Mesenchymal stem cell (in vitro differentiated cells and primary cell): ENCODE measurements around the gene HOXA3.

Experiments
- DNase-seq: peaks from one replicate; pipeline ENCODE4 v3.0.0-alpha.2; 2013
- H2AFZ ChIP-seq: one replicate; pipeline ENCODE4 v1.6.1; 2013; ENCODE audit warnings: low read depth, mild to moderate bottlenecking, control low read depth, inconsistent platforms, low read length, moderate library complexity
- H2AK5ac ChIP-seq: 2 replicates; pipeline ENCODE4 v1.6.1; 2013; ENCODE audit warnings: low read length, moderate library complexity, mild to moderate bottlenecking, inconsistent platforms; ENCODE audit not compliant: severe bottlenecking
- H2BK120ac ChIP-seq: one replicate; pipeline ENCODE4 v1.6.1; 2013; ENCODE audit warnings: low read depth, mild to moderate bottlenecking, inconsistent platforms, low read length, moderate library complexity
- H2BK12ac ChIP-seq, 2 experiments: one replicate each; pipeline ENCODE4 v1.6.1; 2013; ENCODE audit warnings: inconsistent platforms in 2 of 2, low read length in 2 of 2, mild to moderate bottlenecking in 2 of 2, moderate library complexity in 2 of 2, control low read depth in 1 of 2
- H2BK15ac ChIP-seq: one replicate; pipeline ENCODE4 v1.6.1; 2013; ENCODE audit warnings: mild to moderate bottlenecking, low read depth, inconsistent platforms; ENCODE audit not compliant: poor library complexity, severe bottlenecking
- H2BK5ac ChIP-seq: 2 replicates; pipeline ENCODE4 v1.6.1; 2013; ENCODE audit warnings: low read depth, mild to moderate bottlenecking, low read length, control low read depth, inconsistent platforms; ENCODE audit not compliant: poor library complexity, severe bottlenecking
- H3K14ac ChIP-seq, 2 experiments: one replicate each; pipeline ENCODE4 v1.6.1; 2013; ENCODE audit warnings: inconsistent platforms in 2 of 2, low read length in 2 of 2, control low read depth in 1 of 2, mild to moderate bottlenecking in 1 of 2, moderate library complexity in 1 of 2
- H3K18ac ChIP-seq, 2 experiments: one replicate each; pipeline ENCODE4 v1.6.1; 2013; ENCODE audit warnings: inconsistent platforms in 2 of 2, low read length in 2 of 2, control low read depth in 1 of 2, low read depth in 1 of 2, mild to moderate bottlenecking in 1 of 2
- H3K23ac ChIP-seq, 2 experiments: one replicate each; pipeline ENCODE4 v1.6.1; 2013; ENCODE audit warnings: inconsistent platforms in 2 of 2, low read length in 2 of 2, mild to moderate bottlenecking in 2 of 2, moderate library complexity in 2 of 2, control low read depth in 1 of 2
- H3K27ac ChIP-seq: 2 replicates; pipeline ENCODE4 v1.5.1; 2013; ENCODE audit warnings: mild to moderate bottlenecking, moderate library complexity, low read length, control low read depth, inconsistent platforms; ENCODE audit not compliant: poor library complexity, severe bottlenecking
- H3K27me3 ChIP-seq, 2 experiments: 2 replicates each; pipeline versions ENCODE4 v1.6.1 to v1.7.0; 2013; ENCODE audit warnings: low read length in 2 of 2, mild to moderate bottlenecking in 2 of 2, moderate library complexity in 2 of 2, control low read depth in 1 of 2, inconsistent platforms in 1 of 2; ENCODE audit not compliant: control insufficient read depth in 1 of 2, insufficient read depth in 1 of 2
- H3K36me3 ChIP-seq, 2 experiments: 2 replicates each; pipeline versions ENCODE4 v1.6.1 to v1.7.0; 2013; ENCODE audit warnings: low read length in 2 of 2, control low read depth in 1 of 2, inconsistent platforms in 1 of 2, low read depth in 1 of 2, mild to moderate bottlenecking in 1 of 2; ENCODE audit not compliant: insufficient read depth in 2 of 2, control insufficient read depth in 1 of 2
- H3K4ac ChIP-seq, 2 experiments: one replicate each; pipeline ENCODE4 v1.6.1; 2013; ENCODE audit warnings: inconsistent platforms in 2 of 2, low read length in 2 of 2, mild to moderate bottlenecking in 2 of 2, moderate library complexity in 2 of 2, control low read depth in 1 of 2, low read depth in 1 of 2
- H3K4me1 ChIP-seq: 2 replicates; pipeline ENCODE4 v1.6.1; 2013; ENCODE audit warnings: low read depth, low read length, control low read depth; ENCODE audit not compliant: control insufficient read depth, insufficient read depth
- H3K4me2 ChIP-seq: 2 replicates; pipeline ENCODE4 v1.6.1; 2013; ENCODE audit warnings: low read length, mild to moderate bottlenecking, inconsistent platforms; ENCODE audit not compliant: poor library complexity, severe bottlenecking
- H3K4me3 ChIP-seq, 2 experiments: 2 replicates each; pipeline versions ENCODE4 v1.5.1 to v1.7.0; 2013; ENCODE audit warnings: low read length in 2 of 2, mild to moderate bottlenecking in 2 of 2, control low read depth in 1 of 2, low read depth in 1 of 2; ENCODE audit not compliant: insufficient read depth in 1 of 2
- H3K79me1 ChIP-seq: replicated peaks from 2 replicates; pipeline ENCODE4 v1.6.1; 2013; ENCODE audit warnings: mild to moderate bottlenecking, control low read depth, low read length, inconsistent platforms; ENCODE audit not compliant: poor library complexity, severe bottlenecking
- H3K9ac ChIP-seq: 2 replicates; pipeline ENCODE4 v1.7.0; 2013; ENCODE audit warnings: mild to moderate bottlenecking, low read length, moderate library complexity
- H3K9me3 ChIP-seq: 2 replicates; pipeline ENCODE4 v1.7.0; 2013; ENCODE audit warnings: mild to moderate bottlenecking, low read length; ENCODE audit not compliant: control insufficient read depth
- H4K8ac ChIP-seq: one replicate; pipeline ENCODE4 v1.6.1; 2013; ENCODE audit warnings: inconsistent platforms, mild to moderate bottlenecking, low read length, moderate library complexity
- H4K91ac ChIP-seq: one replicate; pipeline ENCODE4 v1.6.1; 2013; ENCODE audit warnings: mild to moderate bottlenecking, low read length, inconsistent platforms
- WGBS: methylation state at CpG from one replicate; pipeline ENCODE4 v1.1.7; 2013; ENCODE audit warnings: mixed read lengths; 5-methylcytosine and 5-hydroxymethylcytosine counted together

HOXA3 gene

DNA sequence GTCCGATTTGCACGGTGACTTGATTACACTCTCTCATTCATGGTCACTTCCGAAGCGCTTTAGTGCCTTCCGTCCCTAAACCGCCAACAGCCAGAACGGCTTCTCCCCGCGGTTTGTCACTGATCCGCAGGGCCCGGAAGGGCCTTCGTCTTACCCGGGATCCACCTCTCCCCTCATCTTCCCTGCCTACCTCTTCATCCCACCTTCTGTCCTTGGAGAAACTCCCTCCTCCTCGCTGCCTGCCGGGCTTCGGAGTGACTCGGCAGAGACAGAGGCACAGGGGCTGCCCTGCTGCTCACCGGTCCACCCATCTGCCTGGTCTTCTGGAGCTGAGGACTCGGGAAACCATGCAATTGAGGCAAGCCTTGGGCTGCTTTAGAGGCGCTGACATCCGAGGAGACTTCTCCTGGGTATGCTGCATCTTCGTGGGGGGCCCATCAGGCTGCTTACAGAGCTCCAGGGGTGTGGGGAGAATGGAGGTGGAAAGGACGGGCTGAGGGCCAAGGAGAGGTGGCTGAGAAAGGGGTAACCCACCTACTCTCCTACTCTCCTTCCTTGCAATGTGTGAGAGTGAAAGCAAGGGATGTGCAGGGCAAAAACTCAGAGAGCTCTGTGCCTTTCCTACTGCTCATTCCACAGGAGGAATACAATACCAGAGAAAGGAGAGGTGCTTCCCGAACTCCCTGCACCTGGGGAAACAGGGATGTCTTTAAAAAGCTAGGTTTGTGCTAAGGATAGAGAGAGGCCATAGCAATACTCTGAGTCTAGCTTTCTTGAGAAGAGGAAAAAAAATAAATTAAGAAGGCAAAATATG, 33.7 kb upstream of the HOXA3 start:
- H3K18ac ChIP-seq, result peak overlapping the region in 1 of 2 experiments; percentile 28
- no peaks in the 10 kb centered on the region for H3K9me3 ChIP-seq
- H2BK15ac ChIP-seq, result no peak overlapping the region
- peak overlapping the region; percentile 48 for H2BK5ac ChIP-seq
- H3K27ac ChIP-seq, result peak overlapping the region; percentile 69
- H3K79me1 ChIP-seq, result peaks cover 3% of the 10 kb centered on the region
- no peak overlapping the region for H2BK12ac ChIP-seq
- H3K27me3 ChIP-seq, result peaks cover 9 to 30% of the 10 kb centered on the region in 2 experiments
- H2BK120ac ChIP-seq, result no peak overlapping the region
- WGBS, result 7% methylated on average over 23 of the region's 24 CpGs
- H3K36me3 ChIP-seq, result peaks cover 6 to 13% of the 10 kb centered on the region in 2 experiments
- H3K4me3 ChIP-seq, result peak overlapping the region; percentile 56 to 84
- no peak overlapping the region for H3K14ac ChIP-seq
- H2AFZ ChIP-seq, result no peak overlapping the region
- no peak overlapping the region for H4K91ac ChIP-seq
- peak overlapping the region; percentile 92 for H3K4me2 ChIP-seq
- peaks cover 18% of the 10 kb centered on the region for H3K4me1 ChIP-seq
- peak overlapping the region; percentile 45 for H2AK5ac ChIP-seq
- H3K9ac ChIP-seq, result peak overlapping the region; percentile 94
- peak; percentile 9 for DNase-seq
- H3K23ac ChIP-seq, result peak overlapping the region in 1 of 2 experiments; percentile 81
- no peak overlapping the region for H3K4ac ChIP-seq
- H4K8ac ChIP-seq, result no peak overlapping the region

DNA sequence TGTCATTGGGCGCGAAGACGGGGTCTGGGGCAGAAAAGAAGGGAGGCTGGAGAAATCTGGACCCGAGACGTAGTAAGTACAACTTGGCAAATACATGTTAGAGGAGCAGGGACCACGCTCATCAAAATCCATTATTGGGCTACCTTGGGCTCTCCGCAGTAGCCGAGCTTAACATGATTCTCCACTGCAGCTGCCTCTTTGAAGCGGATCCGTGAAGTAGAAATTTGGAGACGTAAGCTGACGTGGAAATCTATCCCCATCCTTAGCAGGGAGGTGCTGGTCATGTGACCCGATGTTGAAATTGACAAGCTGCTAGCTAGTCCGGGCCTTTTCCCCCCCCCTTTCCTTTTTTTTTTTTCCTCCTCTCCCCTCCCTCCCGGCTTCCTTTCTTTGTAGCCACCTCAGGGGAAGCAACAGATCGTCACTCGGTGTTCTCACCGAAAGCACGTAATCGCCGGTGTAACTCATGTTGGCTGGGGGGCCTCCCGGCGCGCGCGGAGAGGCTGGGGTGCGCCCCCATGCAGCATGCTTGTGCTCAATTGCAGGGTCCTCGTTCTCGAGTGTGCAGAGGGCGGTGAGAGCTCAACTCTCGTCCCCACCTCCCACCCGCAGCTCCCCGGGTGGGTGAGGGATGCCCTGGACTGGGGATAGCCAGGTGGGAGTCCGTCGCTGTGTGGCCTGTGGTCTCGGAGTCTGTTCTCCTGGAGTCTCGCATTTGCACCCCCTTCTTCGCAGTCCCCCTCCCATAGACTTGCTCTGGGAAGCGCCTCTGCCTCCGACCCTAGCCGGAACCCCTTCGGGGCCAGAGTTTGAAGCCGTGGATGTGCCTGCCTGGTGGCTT, 32.9 kb upstream of the HOXA3 start, which contains the start of gene HOXA11:
Gene HOXA11 (minus strand): TSS at position 220 of the 841 bp plus-strand sequence. CDS start 88 bp downstream, at position 132.
- Histone ChIP-seq H3K4ac (no peak within 1 kb of the TSS), H2BK120ac (no peak within 1 kb of the TSS), H2BK5ac (peak within 1 kb of the TSS; percentile 75), H3K18ac (peak within 1 kb of the TSS; percentile 28), H3K27me3 (peaks cover under 1 to 22% of the 10 kb centered on the region in 2 experiments), H3K9ac (peak within 1 kb of the TSS; percentile 94), H4K91ac (no peak within 1 kb of the TSS), H3K27ac (peak within 1 kb of the TSS; percentile 74), H3K9me3 (no peaks in the 10 kb centered on the region), H2AFZ (no peak within 1 kb of the TSS), H2AK5ac (peak within 1 kb of the TSS; percentile 45), H3K4me2 (peak within 1 kb of the TSS; percentile 92), H3K4me3 (peak within 1 kb of the TSS; percentile 79 to 84), H4K8ac (peak within 1 kb of the TSS; percentile 31), H3K14ac (no peak within 1 kb of the TSS), H2BK15ac (no peak within 1 kb of the TSS), H3K23ac (no peak within 1 kb of the TSS), H2BK12ac (no peak within 1 kb of the TSS), H3K79me1 (no peaks in the 10 kb centered on the region), H3K4me1 (peaks cover 26% of the 10 kb centered on the region), H3K36me3 (peaks cover 6 to 13% of the 10 kb centered on the region in 2 experiments)
- DNase-seq, result peak; percentile 76
- 5% methylated on average over 32 of the region's 43 CpGs for WGBS

DNA sequence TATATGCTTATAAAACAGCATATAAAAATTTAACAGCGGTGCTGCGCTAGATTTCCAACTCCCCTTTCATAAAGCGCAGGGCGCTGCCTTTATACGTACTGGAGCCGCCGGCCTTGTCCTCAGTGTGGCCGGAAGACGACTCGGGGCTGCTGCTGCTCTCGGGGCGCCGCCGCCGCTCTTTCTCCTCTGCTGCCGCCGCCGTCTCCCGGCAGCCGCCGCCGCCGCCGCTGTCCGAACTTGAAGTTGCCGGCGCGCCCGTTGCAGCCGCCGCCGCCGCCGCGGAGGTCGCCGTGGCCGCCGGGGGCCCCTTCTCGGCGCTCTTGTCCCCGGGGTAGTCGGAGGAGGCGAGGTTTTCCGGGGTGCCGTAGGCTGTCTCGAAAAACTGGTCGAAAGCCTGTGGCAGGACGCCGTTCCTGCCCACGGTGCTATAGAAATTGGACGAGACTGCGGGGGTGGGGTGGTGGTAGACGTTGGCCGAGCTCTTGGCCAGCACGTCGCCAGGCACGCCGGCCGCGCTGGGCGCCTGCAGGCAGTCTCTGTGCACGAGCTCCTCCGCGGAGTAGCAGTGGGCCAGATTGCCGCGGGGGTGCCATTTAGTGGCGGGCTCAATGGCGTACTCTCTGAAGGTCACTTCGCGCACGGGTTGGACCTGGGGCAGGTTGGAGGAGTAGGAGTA, 32.1 kb upstream of the HOXA3 start:
- peak overlapping the region; percentile 74 for H2BK5ac ChIP-seq
- H3K79me1 ChIP-seq, result no peaks in the 10 kb centered on the region
- H3K9ac ChIP-seq, result peak overlapping the region; percentile 94
- H3K4ac ChIP-seq, result no peak overlapping the region
- no peak overlapping the region for H2BK15ac ChIP-seq
- DNase-seq, result peak; percentile 55
- no peak overlapping the region for H3K14ac ChIP-seq
- peaks cover 23% of the 10 kb centered on the region for H3K4me1 ChIP-seq
- no peak overlapping the region for H2AK5ac ChIP-seq
- peak overlapping the region; percentile 79 to 84 for H3K4me3 ChIP-seq
- H2AFZ ChIP-seq, result no peak overlapping the region
- peaks cover 0 to 15% of the 10 kb centered on the region in 2 experiments for H3K27me3 ChIP-seq
- H3K4me2 ChIP-seq, result peak overlapping the region; percentile 60
- no peak overlapping the region for H2BK120ac ChIP-seq
- no peak overlapping the region for H4K91ac ChIP-seq
- no peak overlapping the region for H2BK12ac ChIP-seq
- under 1% methylated on average over 55 of the region's 72 CpGs for WGBS
- H3K23ac ChIP-seq, result no peak overlapping the region
- H3K18ac ChIP-seq, result peak overlapping the region in 1 of 2 experiments; percentile 28
- H3K9me3 ChIP-seq, result no peaks in the 10 kb centered on the region
- H3K27ac ChIP-seq, result peak overlapping the region; percentile 74
- H4K8ac ChIP-seq, result peak overlapping the region; percentile 31
- H3K36me3 ChIP-seq, result peaks cover 6 to 13% of the 10 kb centered on the region in 2 experiments
